ENCODE results near the gene PRKAB1. TPM values are rescaled to one million over a fixed set of nuclear protein-coding genes. Genes with fewer than 3 reads are reported as not detected.

PRKAB1 gene
- total RNA-seq, 1 donor: 16.6 TPM

GRCh38 chr12:119730381-119730780 is 62.4 kb downstream of the PRKAB1 start:
- Histone ChIP-seq H3K4me3 (ENCODE audit: insufficient read depth, low read length) (no peak overlapping the region), H4K20me1 (ENCODE audit: insufficient read depth, low read length) (no peaks in the 10 kb centered on the region), H3K4me1 (ENCODE audit: insufficient read depth, low read length) (no peaks in the 10 kb centered on the region), H2AFZ (ENCODE audit: low read length) (no peak overlapping the region), H3K36me3 (ENCODE audit: insufficient read depth, low read length) (peaks cover 22% of the 10 kb centered on the region), H3K4me2 (ENCODE audit: insufficient read depth, low read length) (no peak overlapping the region), H3K79me2 (ENCODE audit: insufficient read depth, low read length) (no peaks in the 10 kb centered on the region), H3K27me3 (ENCODE audit: insufficient read depth, low read length) (no peaks in the 10 kb centered on the region), H3K27ac (ENCODE audit: low read depth, low read length) (no peak overlapping the region), H3K9me3 (ENCODE audit: low read depth, low read length) (no peaks in the 10 kb centered on the region)
- TF ChIP-seq, protein P1, sequence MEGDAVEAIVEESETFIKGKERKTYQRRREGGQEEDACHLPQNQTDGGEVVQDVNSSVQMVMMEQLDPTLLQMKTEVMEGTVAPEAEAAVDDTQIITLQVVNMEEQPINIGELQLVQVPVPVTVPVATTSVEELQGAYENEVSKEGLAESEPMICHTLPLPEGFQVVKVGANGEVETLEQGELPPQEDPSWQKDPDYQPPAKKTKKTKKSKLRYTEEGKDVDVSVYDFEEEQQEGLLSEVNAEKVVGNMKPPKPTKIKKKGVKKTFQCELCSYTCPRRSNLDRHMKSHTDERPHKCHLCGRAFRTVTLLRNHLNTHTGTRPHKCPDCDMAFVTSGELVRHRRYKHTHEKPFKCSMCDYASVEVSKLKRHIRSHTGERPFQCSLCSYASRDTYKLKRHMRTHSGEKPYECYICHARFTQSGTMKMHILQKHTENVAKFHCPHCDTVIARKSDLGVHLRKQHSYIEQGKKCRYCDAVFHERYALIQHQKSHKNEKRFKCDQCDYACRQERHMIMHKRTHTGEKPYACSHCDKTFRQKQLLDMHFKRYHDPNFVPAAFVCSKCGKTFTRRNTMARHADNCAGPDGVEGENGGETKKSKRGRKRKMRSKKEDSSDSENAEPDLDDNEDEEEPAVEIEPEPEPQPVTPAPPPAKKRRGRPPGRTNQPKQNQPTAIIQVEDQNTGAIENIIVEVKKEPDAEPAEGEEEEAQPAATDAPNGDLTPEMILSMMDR (IDR thresholded peaks at IDR 0.05; ENCODE audit: extremely low read depth, low read depth, low read length): no peak
- DNase-seq (ENCODE audit: insufficient read length, low spot score, missing footprints): no peak

Small RNA genes within 50 kb of the gene (small RNA-seq; reads per million reads assigned to genes)
- not detected for gene RN7SKP197

Other genes with a start within 250 kb of the PRKAB1 start
- under 0.01 TPM in 1 of 2 replicates, not detected in the other for gene TMEM233, start 74.4 kb upstream of the PRKAB1 start, total RNA-seq
- gene CIT, start 209.2 kb downstream of the PRKAB1 start, total RNA-seq: 8.8 and 10.1 TPM in 2 replicates

Data from osteoblast (primary cell).